Measurements from ENCODE around the gene ALKBH1.

Gene ALKBH1

DNA sequence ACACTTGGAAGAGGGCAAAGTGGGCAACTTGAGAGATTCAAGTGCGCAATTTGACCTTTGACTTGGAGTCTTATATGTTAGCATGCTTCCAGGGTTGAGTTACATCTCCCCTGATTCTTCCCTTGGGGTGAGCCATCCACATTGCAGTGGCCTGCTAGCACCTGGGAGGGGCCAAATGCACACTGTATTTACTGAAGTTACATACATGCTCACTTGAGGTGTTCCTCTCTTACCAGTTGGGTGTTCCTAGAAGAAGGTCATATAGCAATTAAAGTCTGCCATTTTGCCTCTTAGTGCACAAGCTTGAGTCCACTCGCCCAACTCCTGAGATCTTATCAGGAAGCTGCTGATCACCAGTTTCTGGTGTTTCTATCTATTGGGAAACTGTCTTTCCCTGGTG is 77.7 kb downstream of the ALKBH1 start:
- TF ChIP-seq CTCF (IDR thresholded peaks at IDR 0.05; ENCODE audit: control insufficient read depth, insufficient read depth, low read depth, low read length, missing control alignments), result no peak
- no peak for DNase-seq (ENCODE audit: low read depth)
- H3K4me3 ChIP-seq (ENCODE audit: control insufficient read depth, low read depth, low read length), result no peak overlapping the region

DNA sequence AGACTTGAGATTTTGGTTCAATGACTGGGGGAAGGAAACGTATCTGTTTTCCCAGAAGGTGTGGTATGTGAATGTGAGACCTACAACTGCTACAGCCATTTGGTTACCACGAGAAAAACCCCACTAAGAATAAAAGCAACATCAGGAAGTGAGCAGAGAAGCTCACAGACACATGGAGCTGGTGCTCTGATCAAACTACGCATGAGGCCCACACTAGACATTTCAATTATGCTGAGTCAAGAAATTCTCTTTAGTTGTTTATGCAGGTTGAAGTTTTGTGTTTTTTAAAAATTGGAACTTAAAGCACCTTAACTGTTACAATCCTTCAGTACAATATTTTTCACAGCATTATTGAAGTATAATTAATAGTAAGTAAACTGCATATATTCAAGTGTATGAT is 82.5 kb downstream of the ALKBH1 start:
- no peak for TF ChIP-seq CTCF (IDR thresholded peaks at IDR 0.05; ENCODE audit: control insufficient read depth, insufficient read depth, low read depth, low read length, missing control alignments)
- H3K4me3 ChIP-seq (ENCODE audit: control insufficient read depth, low read depth, low read length), result no peak overlapping the region
- DNase-seq (ENCODE audit: low read depth), result no peak

DNA sequence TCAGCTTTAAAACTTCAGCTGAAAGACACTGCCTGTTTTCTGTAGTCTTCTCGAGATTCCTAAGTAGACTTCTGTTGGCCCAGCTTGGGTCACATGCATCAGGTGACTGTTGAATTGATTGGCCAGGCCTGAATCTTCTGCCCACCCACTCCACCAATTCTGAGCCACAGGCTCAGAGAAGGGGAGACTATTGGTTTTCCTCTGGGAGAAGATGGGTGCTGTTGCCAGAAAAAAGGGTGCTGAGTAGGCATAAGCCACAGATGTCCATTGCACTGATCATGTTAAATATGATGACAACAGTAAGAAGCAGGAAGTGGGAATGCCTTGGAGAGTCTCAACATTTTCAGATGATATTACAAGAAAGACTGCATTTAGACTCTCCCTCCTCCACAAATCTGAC is 84.6 kb downstream of the ALKBH1 start:
- no peak for DNase-seq (ENCODE audit: low read depth)
- TF ChIP-seq CTCF (IDR thresholded peaks at IDR 0.05; ENCODE audit: control insufficient read depth, insufficient read depth, low read depth, low read length, missing control alignments), result no peak
- H3K4me3 ChIP-seq (ENCODE audit: control insufficient read depth, low read depth, low read length), result no peak overlapping the region
